Measurements from ENCODE around the gene UGT1A6.
A peak's percentile ranks its signal among the peaks of the same experiment; 100 is the strongest.

The UGT1A6 gene

DNA sequence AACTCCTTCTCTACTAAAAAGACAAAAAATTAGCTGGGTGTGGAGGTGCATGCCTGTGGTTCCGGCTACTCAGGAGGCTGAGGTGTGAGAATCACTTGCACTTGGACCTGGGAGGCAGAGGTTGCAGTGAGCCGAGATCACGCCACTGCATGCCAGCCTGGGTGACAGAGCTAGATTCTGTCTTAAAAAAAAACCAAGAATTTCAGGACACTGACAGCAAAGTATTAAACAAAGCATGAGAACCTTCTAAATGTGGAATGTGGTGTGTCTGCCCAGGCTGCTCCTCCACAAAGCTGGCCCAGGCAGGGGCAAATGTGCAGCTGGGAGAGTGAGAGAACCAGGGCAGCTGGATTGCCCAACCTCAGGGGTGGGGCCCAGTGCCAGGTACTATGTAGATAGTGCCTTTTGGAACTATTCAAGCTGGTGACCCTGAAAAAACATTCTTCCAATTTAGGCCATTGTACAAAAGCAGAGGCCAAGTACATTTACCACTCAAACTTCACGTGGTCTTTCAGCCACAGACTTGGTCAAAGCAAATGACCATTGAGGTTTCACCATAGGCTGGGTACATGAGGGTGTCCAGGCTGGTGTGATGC, 13.3 kb downstream of the UGT1A6 start:
- DNase-seq (ENCODE audit: low read depth) = no peak
- no peak overlapping the region for H3K4me3 ChIP-seq (ENCODE audit: low read depth, low read length)
- no peak for TF ChIP-seq CTCF (IDR thresholded peaks at IDR 0.05; ENCODE audit: control insufficient read depth, extremely low read depth, insufficient read depth)

DNA sequence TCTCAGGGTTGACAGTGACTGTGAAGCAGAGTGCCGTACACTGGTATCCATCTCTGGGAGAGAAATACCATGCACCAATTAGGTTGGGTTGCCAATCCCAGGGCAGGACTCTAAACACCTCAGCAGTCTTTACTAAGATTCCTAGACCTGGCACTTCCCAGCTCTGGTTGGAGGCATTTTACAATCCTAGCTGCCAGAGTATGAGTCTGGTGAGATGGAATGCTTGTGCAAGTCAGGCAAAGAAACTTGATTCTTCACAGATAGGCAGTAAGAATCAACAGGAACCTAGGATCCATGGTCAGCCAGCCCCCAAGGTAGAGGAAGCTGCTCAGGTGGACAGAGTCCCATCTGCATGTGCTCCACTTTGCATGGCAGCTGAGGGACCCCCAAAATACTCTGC, 14.0 kb downstream of the UGT1A6 start:
- no peak overlapping the region for H3K4me3 ChIP-seq (ENCODE audit: low read depth, low read length)
- DNase-seq (ENCODE audit: low read depth) = no peak
- no peak for TF ChIP-seq CTCF (IDR thresholded peaks at IDR 0.05; ENCODE audit: control insufficient read depth, extremely low read depth, insufficient read depth)

GRCh38 chr2:233707940-233708644, 15.4 kb downstream of the UGT1A6 start:
- H3K4me3 ChIP-seq (ENCODE audit: low read depth, low read length) = no peak overlapping the region
- TF ChIP-seq CTCF (IDR thresholded peaks at IDR 0.05; ENCODE audit: control insufficient read depth, extremely low read depth, insufficient read depth) = no peak
- DNase-seq (ENCODE audit: low read depth) = peak; percentile 22

GRCh38 chr2:233708942-233709341, 16.3 kb downstream of the UGT1A6 start:
- DNase-seq (ENCODE audit: low read depth) = no peak

GRCh38 chr2:233711312-233712008, 18.8 kb downstream of the UGT1A6 start:
- H3K4me3 ChIP-seq (ENCODE audit: low read depth, low read length) = no peak overlapping the region
- peak; percentile 57 for DNase-seq (ENCODE audit: low read depth)
- peak; percentile 93 for TF ChIP-seq CTCF (IDR thresholded peaks at IDR 0.05; ENCODE audit: control insufficient read depth, extremely low read depth, insufficient read depth)

More at GRCh38 chr2:233708942-233709341, 16.3 kb downstream of the UGT1A6 start:
- TF ChIP-seq CTCF (IDR thresholded peaks at IDR 0.05; ENCODE audit: control insufficient read depth, extremely low read depth, insufficient read depth) = no peak
- H3K4me3 ChIP-seq (ENCODE audit: low read depth, low read length) = no peak overlapping the region

DNA sequence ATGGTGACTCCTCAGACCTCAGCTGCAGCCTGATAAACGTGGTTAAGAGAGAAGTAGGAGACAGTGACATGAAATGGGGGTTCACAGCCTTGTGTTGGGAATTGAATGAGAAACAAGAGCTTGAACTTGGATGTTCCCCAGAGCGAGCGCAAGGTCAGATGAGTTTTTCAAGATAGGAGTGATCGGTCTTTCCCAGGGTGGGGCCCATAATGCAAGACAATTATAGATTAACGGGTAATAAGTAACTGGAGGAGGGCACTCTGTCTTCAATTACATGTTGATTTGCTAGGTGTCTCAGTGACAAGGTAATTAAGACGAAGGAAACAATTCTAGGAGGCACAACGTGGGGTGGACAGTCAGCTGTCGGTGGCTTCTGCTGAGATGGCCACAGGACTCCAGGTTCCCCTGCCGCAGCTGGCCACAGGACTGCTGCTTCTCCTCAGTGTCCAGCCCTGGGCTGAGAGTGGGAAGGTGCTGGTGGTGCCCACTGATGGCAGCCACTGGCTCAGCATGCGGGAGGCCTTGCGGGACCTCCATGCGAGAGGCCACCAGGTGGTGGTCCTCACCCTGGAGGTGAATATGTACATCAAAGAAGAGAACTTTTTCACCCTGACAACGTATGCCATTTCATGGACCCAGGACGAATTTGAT, 20.0 kb downstream of the UGT1A6 start, which contains the start of gene UGT1A5:
TSS of gene UGT1A5 (plus strand) at position 297 of the 651 bp plus-strand sequence. CDS start at position 382, 85 bp downstream.
- DNase-seq (ENCODE audit: low read depth) = no peak
- H3K4me3 ChIP-seq (ENCODE audit: low read depth, low read length) = no peak within 1 kb of the TSS
- no peak for TF ChIP-seq CTCF (IDR thresholded peaks at IDR 0.05; ENCODE audit: control insufficient read depth, extremely low read depth, insufficient read depth)
